Small intestine (tissue), 7 donors: ENCODE data around the gene SOX10. TPM values are rescaled to one million over a fixed set of nuclear protein-coding genes. Genes with fewer than 3 reads are reported as not detected.

Source experiments
- DNase-seq, 2 donors: peaks; one replicate each; pipeline versions ENCODE4 v3.0.0 to v3.0.0-alpha.2; 2013
- FAIRE-seq: peaks from 2 replicates; lab custom pipeline; 2012; peaks lifted over from hg19 to GRCh38; lab: Jason Lieb, UNC
- H3K27ac ChIP-seq, 3 donors: one replicate each; pipeline ENCODE4 v1.5.1; 2013; ENCODE audit warnings: low read length in 2 of 3, mild to moderate bottlenecking in 2 of 3, control low read depth in 1 of 3, inconsistent platforms in 1 of 3, low read depth in 1 of 3, moderate library complexity in 1 of 3
- H3K27me3 ChIP-seq, 3 donors: one replicate each; pipeline ENCODE4 v1.6.1; 2013; ENCODE audit warnings: low read length in 3 of 3, inconsistent platforms in 1 of 3; ENCODE audit not compliant: control insufficient read depth in 3 of 3, insufficient read depth in 3 of 3
- H3K36me3 ChIP-seq, 3 donors: one replicate each; pipeline ENCODE4 v1.6.1; 2013; ENCODE audit warnings: low read length in 3 of 3, inconsistent platforms in 1 of 3, low read depth in 1 of 3, mild to moderate bottlenecking in 1 of 3, moderate library complexity in 1 of 3; ENCODE audit not compliant: control insufficient read depth in 3 of 3, insufficient read depth in 2 of 3
- H3K4me1 ChIP-seq, 3 donors: one replicate each; pipeline ENCODE4 v1.6.1; 2013; ENCODE audit warnings: low read length in 2 of 3, inconsistent platforms in 1 of 3, low read depth in 1 of 3, mild to moderate bottlenecking in 1 of 3, moderate library complexity in 1 of 3; ENCODE audit not compliant: control insufficient read depth in 3 of 3, insufficient read depth in 2 of 3
- H3K4me3 ChIP-seq, 3 donors: one replicate each; pipeline ENCODE4 v1.5.1; 2013; ENCODE audit warnings: low read length in 3 of 3, control low read depth in 1 of 3, inconsistent platforms in 1 of 3, low read depth in 1 of 3, mild to moderate bottlenecking in 1 of 3, moderate library complexity in 1 of 3
- H3K9me3 ChIP-seq, 2 donors: one replicate each; pipeline ENCODE4 v1.6.1; 2013; ENCODE audit warnings: low read depth in 1 of 2, low read length in 1 of 2; ENCODE audit not compliant: control insufficient read depth in 2 of 2, insufficient read depth in 1 of 2
- WGBS, 3 donors: extraction: QIAGEN DNeasy Blood & Tissue Kit; methylation state at CpG; one replicate each; pipeline ENCODE4 v1.1.7; 2013; 5-methylcytosine and 5-hydroxymethylcytosine counted together
- polyA plus RNA-seq, 4 donors: library from polyadenylated mRNA; stranded (reverse) in 3 of 4; unstranded in 1 of 4; fragments of 200-250 nt in 3 of 4; fragments of 120-200 nt in 1 of 4; gene quantifications; one replicate each; pipeline versions ENCODE4 v1.2.1 to v1.2.3, GENCODE V29; 2013
- donor health status: healthy with polysubstance abuse.
- donor health status: control.
- donor health status: control.
- donor health status: Bipolar disorder and iron deficiency.
- donor health status: healthy.

The SOX10 gene
- polyA plus RNA-seq, 4 donors: 0.27 to 2.8 (median 1.8) TPM; not detected in 1

GRCh38 chr22:37975153-37975552 lies 9.2 kb downstream of the SOX10 start:
- no peaks in the 10 kb centered on the region for H3K27me3 ChIP-seq
- H3K4me3 ChIP-seq: no peak overlapping the region
- no peaks in the 10 kb centered on the region for H3K9me3 ChIP-seq
- H3K36me3 ChIP-seq: peaks cover 0 to 50% (median 0%) of the 10 kb centered on the region in 3 donors
- DNase-seq (no peak), FAIRE-seq (no peak)
- H3K4me1 ChIP-seq: peaks cover 0 to 2% (median 0%) of the 10 kb centered on the region in 3 donors
- H3K27ac ChIP-seq: no peak overlapping the region
- WGBS, 3 donors: 90 to 93% (median 91%) methylated on average over 2 of the region's 2 CpGs

- WGBS, 3 donors: 93 to 94% (median 94%) methylated on average over 31 to 33 of the region's 33 CpGs
- no peak overlapping the region for H3K27ac ChIP-seq
- FAIRE-seq (no peak), DNase-seq (no peak)
- peaks cover 0 to 56% (median 0%) of the 10 kb centered on the region in 3 donors for H3K36me3 ChIP-seq
- no peak overlapping the region for H3K4me3 ChIP-seq
- H3K9me3 ChIP-seq: no peaks in the 10 kb centered on the region
- H3K4me1 ChIP-seq: no peaks in the 10 kb centered on the region
- no peaks in the 10 kb centered on the region for H3K27me3 ChIP-seq
Observed at GRCh38 chr22:37973271-37974170, 10.8 kb downstream of the SOX10 start.

GRCh38 chr22:37972527-37972926 lies 11.8 kb downstream of the SOX10 start:
- FAIRE-seq: no peak
- Histone ChIP-seq H3K9me3 (no peaks in the 10 kb centered on the region), H3K27ac (no peak overlapping the region), H3K4me1 (no peaks in the 10 kb centered on the region), H3K36me3 (peaks cover 0 to 58% (median 0%) of the 10 kb centered on the region in 3 donors), H3K4me3 (no peak overlapping the region), H3K27me3 (no peaks in the 10 kb centered on the region)
- no peak for DNase-seq
- 46 to 87% (median 70%) methylated on average over 3 of the region's 3 CpGs for WGBS, 3 donors

GRCh38 chr22:37971475-37972434 lies 12.6 kb downstream of the SOX10 start:
- no peak overlapping the region for H3K27ac ChIP-seq
- WGBS, 3 donors: 87 to 96% (median 92%) methylated on average over 7 of the region's 7 CpGs
- peaks cover 0 to 63% (median 3%) of the 10 kb centered on the region in 3 donors for H3K36me3 ChIP-seq
- H3K27me3 ChIP-seq: no peaks in the 10 kb centered on the region
- no peak for DNase-seq
- no peak overlapping the region for H3K4me3 ChIP-seq
- FAIRE-seq: no peak
- H3K9me3 ChIP-seq: no peaks in the 10 kb centered on the region
- no peaks in the 10 kb centered on the region for H3K4me1 ChIP-seq

GRCh38 chr22:37970864-37971263 lies 13.5 kb downstream of the SOX10 start:
- no peak for FAIRE-seq
- H3K9me3 ChIP-seq: no peaks in the 10 kb centered on the region
- H3K27ac ChIP-seq: no peak overlapping the region
- no peak overlapping the region for H3K4me3 ChIP-seq
- DNase-seq: no peak
- no peaks in the 10 kb centered on the region for H3K27me3 ChIP-seq
- peaks cover 0 to 64% (median 5%) of the 10 kb centered on the region in 3 donors for H3K36me3 ChIP-seq
- 80 to 97% (median 94%) methylated on average over 4 of the region's 4 CpGs for WGBS, 3 donors
- H3K4me1 ChIP-seq: no peaks in the 10 kb centered on the region

GRCh38 chr22:37968452-37969251 lies 15.7 kb downstream of the SOX10 start:
- Histone ChIP-seq H3K36me3 (peaks cover 0 to 59% (median 5%) of the 10 kb centered on the region in 3 donors), H3K27me3 (no peaks in the 10 kb centered on the region), H3K27ac (no peak overlapping the region), H3K9me3 (no peaks in the 10 kb centered on the region), H3K4me1 (no peaks in the 10 kb centered on the region), H3K4me3 (no peak overlapping the region)
- FAIRE-seq (no peak), DNase-seq (no peak)
- 61 to 79% (median 77%) methylated on average over 5 of the region's 5 CpGs for WGBS, 3 donors

GRCh38 chr22:37967637-37968451 lies 16.5 kb downstream of the SOX10 start:
- 83 to 87% (median 83%) methylated on average over 14 of the region's 14 CpGs for WGBS, 3 donors
- no peaks in the 10 kb centered on the region for H3K27me3 ChIP-seq

More at GRCh38 chr22:37967637-37968451, 16.5 kb downstream of the SOX10 start:
- Histone ChIP-seq H3K9me3 (no peaks in the 10 kb centered on the region), H3K4me1 (no peaks in the 10 kb centered on the region), H3K36me3 (peaks cover 0 to 60% (median 5%) of the 10 kb centered on the region in 3 donors), H3K27ac (no peak overlapping the region), H3K4me3 (no peak overlapping the region)
- DNase-seq: no peak
- FAIRE-seq: no peak
